Stimulated activated CD4-positive, alpha-beta T cell treated with anti-CD3 and anti-CD28 coated beads, Interleukin-1b, Interleukin-23, amount 100 ng/mL, for 4 hours (primary cell): Measurements from ENCODE around the gene TMEM45B.
"Not testable (repeated sequence)": the region's sequence is repeated elsewhere in the genome, so short reads cannot be mapped to it uniquely, and the experiment has no call there.

Experiments
- DNase-seq, 2 donors: peaks; one replicate each; pipeline ENCODE4 v3.0.0-alpha.2; 2020; ENCODE audit warnings: low read depth in 2 of 2

The TMEM45B gene

DNA sequence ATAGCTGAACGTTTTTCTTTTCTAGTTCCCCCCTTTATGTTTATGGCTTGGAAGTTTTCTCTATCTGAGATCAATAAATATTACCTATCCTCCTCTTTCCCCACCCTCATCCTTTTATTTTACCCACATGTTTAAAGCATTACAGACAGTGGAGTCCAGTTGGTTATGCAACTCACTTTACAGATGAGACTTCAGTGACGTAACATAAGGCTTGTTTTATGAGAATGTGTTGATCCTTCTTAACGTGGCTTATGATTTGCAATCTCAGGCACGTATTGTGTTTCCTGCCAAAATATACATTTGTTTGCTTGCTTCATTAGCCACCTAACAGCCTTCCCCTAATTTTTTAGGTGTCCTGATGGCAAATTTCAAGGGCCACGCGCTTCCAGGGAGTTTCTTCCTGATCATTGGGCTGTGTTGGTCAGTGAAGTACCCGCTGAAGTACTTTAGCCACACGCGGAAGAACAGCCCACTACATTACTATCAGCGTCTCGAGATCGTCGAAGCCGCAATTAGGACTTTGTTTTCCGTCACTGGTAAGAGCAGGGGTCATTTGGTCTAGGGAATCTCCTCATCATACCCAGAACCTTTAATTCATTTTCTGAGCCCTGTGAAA lies 36.6 kb downstream of the TMEM45B start:
- DNase-seq = no peak

- peak; percentile 7 to 36 for DNase-seq
Measured at GRCh38 chr11:129853518-129854231, 38.0 kb downstream of the TMEM45B start.

- no peak for DNase-seq
Measured at GRCh38 chr11:129854232-129854805, 38.7 kb downstream of the TMEM45B start.

GRCh38 chr11:129855086-129855485 lies 39.4 kb downstream of the TMEM45B start:
- DNase-seq = no peak

DNA sequence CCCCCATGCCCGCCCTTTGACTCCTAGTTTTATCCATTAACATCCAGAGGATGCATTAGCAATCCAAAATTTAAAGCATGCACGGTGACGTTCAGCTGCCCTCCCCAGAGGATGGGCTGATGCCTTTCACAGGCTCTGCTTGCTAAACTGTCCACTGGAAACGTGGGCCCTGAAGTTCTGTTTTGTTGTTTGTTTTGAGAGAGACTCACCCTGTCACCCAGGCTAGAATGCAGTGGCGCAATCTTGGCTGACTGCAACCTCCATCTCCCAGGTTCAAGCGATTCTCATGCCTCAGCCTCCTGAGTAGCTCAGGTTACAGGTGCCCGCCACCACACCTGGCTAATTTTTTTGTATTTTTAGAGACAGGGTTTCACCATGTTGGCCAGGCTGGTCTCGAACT lies 40.4 kb downstream of the TMEM45B start:
- no peak for DNase-seq

DNA sequence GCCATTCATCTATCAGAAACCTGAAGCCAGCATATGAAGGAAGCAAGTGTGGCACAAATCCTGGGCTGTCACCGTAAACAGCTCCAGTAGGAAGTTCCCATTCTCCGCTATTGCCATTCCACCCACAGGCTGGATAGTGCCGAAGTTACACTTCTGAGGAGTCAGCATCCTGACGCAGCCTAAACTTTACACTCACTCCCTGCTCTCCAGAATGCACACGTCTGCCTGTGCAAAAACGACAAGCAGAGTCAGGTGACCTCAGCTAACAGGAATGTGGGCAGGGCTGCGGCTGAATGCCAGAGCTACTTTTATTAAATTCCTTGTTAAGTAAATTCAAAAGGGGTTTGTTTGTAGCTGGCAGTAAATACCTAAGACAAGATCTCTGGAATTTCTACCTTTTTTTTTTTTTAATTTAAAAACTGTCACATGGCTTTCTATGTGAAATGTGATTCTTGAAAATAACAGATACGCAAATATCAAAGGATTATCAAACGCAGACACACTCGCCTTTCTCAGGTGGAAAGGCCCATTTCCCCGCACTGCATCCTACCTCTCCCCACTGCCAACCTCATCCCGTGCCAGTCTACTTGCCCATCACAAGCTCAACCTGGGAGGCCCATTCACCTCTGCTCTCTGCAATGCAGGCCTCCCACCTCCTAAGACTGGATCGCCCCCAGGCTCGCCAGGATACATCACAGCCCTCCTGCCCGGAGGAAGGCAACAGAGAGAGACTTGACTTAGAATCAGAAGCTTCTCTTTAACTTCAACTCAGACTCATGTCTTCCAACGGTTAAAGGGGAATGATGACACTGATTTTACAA lies 46.3 kb downstream of the TMEM45B start:
- no peak for DNase-seq

- DNase-seq = no peak
Measured at GRCh38 chr11:129864811-129865210, 49.2 kb downstream of the TMEM45B start.

- no peak for DNase-seq
Measured at GRCh38 chr11:129865701-129866100, 50.1 kb downstream of the TMEM45B start.

DNA sequence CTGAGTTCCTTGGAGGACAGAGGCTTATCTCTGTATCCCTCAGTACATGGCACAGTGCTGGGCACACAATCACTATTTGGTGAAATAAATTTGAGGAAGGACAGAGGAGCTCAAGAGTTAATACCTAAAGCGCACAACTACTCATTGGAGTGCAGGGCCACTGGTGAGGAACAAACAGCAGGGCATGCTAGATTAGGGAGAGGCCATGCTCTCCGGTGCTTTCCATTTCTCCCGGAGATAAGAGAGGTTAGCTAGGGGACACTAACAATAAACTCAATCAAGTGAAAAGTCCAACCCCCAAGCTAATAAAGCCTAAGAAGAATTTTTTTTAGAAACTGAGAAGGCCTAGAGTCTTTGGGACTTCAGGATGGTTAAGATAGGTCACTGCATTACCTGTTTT lies 50.7 kb downstream of the TMEM45B start:
- no peak for DNase-seq

- not testable (repeated sequence) for DNase-seq
Measured at GRCh38 chr11:129868626-129869025, 53.0 kb downstream of the TMEM45B start.

DNA sequence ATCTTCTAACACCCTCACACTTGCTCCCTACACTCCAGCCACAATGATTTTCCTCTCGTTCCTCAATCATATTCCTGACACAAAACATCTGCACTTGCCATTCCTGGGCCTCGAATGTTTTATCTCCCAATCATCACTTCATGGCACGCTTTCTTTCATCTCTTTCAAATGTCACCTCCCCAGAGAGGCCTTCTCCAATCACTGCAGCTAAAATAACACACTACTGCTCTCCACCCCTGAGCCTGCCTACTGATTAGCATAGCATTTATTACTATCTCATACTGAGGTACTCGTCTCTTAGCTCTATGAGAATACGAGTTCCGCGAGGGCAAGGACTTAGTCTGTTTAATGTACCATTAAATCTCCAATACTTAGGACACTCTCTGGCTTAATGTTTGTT lies 56.3 kb downstream of the TMEM45B start:
- no peak for DNase-seq

GRCh38 chr11:129880311-129880710 lies 64.7 kb downstream of the TMEM45B start:
- no peak for DNase-seq

GRCh38 chr11:129881570-129882170 lies 66.0 kb downstream of the TMEM45B start:
- DNase-seq = peak in 1 of 2 donors; percentile 23

GRCh38 chr11:129884581-129884980 lies 68.9 kb downstream of the TMEM45B start:
- no peak for DNase-seq

- DNase-seq = no peak
Measured at GRCh38 chr11:129885381-129885780, 69.7 kb downstream of the TMEM45B start.

DNA sequence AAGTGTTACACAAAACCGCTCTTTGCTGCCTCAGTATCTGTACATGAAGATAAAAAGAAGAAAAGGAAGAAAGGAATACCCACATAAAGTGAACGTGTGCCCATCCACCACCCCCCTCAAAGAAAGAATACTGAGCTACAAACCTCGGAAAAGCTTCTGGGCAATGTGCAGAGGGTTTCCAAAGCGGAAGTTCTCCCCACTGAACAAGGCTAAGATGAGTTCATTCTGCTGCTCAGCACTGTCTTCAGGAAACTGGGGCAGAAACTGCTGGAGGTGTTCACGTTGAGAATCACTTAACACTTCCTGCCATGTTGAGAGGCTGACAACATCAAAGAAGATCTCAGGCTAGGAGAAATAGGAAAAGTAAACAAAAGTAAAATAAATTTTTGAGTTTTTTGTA lies 72.8 kb downstream of the TMEM45B start:
- DNase-seq = no peak

- DNase-seq = no peak
Measured at GRCh38 chr11:129894278-129895125, 78.9 kb downstream of the TMEM45B start.

DNA sequence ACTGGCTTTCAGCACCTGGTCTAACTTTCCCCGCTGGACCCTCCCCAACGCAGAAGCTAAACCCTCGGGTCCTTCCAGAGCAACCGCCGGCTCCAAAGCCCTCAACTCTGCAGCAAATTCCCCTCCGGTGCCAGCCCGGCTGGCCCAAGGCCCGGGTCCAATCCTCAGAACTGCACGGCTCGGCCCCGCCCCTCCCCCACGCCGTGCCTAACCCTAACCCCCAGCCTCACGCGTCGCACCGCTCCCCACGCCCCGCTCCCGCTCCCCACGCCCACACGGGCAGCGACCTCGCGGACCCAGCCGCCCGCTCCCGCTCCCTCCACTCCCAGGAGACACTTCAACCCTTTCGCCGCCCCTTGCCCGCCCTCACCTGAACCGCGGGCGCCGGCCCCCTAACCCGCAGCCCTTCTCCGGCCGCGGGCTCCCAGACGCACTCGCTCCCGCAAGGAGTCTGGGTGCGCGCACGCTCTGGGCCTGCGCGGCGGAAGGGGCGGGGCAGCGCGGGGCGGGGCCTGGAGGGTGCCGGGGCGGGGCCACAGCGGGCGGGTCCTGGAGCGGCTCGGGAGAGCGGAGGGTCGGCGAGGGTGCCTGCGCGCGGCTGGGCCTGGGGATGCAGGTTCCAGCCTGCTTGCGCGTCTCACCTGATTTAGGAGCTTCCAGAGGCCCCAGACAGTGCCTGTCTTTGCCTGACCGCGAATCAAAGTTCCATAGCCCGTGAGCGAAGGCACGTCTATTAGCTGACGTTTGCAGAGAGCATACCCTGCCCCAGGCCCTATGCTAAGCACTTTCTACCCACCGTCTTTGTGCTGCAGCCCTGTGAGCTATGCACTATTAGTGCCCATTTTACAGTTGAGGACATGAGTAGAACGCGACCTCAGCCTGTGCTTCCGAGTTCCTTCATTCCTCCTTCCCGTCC lies 79.7 kb downstream of the TMEM45B start, which contains the start of gene NFRKB:
NFRKB (minus strand) TSS at position 453 of the 916 bp plus-strand sequence. CDS start 2,729 bp downstream, outside the sequence.
- peak; percentile 88 for DNase-seq

- DNase-seq = no peak
Measured at GRCh38 chr11:129896062-129896461, 80.4 kb downstream of the TMEM45B start.

GRCh38 chr11:129905402-129905801 lies 89.8 kb downstream of the TMEM45B start:
- no peak for DNase-seq
